ENCODE data around the gene SPPL2A.

SPPL2A gene

DNA sequence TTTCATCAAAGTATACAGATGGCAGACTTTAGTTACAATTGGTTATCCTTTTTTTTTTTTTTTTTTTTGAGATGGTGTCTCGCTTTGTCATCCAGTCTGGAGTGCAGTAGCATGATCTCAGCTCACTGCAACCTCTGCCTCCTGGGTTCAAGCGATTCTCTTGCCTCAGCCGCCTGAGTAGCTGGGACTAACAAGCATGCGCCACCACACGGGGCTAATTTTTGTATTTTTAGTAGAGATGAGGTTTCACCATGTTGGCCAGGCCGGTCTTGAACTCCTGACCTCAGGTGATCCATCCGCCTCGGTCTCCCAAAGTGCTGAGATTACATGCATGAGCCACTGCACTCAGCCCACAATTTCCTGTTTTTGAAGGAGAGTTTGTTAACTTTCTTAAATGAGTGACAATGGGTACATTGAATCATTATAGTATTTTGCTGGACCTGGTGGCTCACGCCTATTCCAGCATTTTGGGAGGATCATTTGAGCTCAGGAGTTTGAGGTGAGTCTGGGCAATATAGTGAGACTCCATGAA lies 70.8 kb downstream of the SPPL2A start:
- in situ Hi-C loops (cut with MboI; ENCODE audit: low sequenced_read_pairs) = loop anchor here (25.0 kb wide), 1 partner anchor 193 kb away; no protein-coding TSS in a partner anchor

DNA sequence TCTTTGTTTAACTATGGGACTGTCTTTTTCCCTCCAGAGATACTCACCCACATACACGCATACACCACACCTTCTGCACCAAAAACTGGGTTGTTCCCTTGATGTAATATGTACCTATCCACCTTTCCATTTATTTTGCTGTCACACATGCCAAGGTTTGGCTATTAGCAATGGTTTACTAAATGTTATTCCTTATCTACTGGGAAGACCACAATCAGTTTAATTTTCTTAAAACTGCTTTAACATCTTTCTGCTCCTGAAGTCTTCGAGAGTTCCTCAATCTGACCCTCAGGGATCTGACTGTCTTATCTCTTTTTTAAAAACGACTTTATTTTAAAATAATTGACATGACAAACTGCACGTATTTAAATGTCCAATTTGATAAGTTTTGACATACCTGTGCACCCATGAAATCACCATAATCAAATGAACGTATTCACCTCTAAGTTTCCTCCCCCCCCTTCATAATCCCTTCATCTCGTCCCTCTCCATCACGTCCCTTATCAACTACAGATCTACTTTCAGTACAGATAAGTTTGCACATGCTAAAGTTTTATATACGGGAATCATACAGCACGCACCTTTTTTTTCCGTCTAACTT lies 78.1 kb downstream of the SPPL2A start:
- in situ Hi-C loops (cut with MboI; ENCODE audit: low sequenced_read_pairs) = loop anchor here (25.0 kb wide), 1 partner anchor 200 kb away; no protein-coding TSS in a partner anchor

- in situ Hi-C loops (cut with MboI; ENCODE audit: low sequenced_read_pairs) = loop anchor here (25.0 kb wide), 1 partner anchor 201 kb away; no protein-coding TSS in a partner anchor
Measured at GRCh38 chr15:50686469-50687301, 78.8 kb downstream of the SPPL2A start, which contains the start of gene TRPM7. TRPM7 (minus strand) TSS chr15:50686797; CDS start chr15:50686533, 264 bp downstream.

DNA sequence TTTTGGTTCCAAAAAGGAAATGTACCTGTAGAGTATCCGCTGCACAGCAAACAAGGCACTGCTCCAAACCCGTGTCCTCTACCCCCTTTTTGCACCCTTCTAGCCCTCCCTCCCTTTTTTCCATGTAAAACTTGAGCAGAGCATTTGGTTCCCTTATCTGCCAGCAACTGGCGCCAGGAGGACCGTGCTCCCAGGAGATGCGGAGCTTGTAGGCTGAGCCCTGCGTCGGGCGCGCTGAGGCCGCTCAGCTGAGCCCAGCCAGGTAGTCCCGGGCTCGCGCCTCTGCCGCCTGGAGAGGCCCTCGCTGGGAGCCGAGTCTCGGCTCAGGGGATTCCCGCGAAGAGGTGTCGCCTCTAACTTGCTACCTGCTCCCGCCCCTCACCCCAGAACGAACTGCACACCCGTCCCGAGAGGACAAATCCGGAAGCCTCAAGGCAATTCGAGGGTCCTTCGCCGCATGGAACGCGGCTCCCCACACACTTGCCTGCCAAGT lies 79.5 kb downstream of the SPPL2A start:
- in situ Hi-C loops (cut with MboI; ENCODE audit: low sequenced_read_pairs) = loop anchor here (25.0 kb wide), 1 partner anchor 201 kb away; no protein-coding TSS in a partner anchor

DNA sequence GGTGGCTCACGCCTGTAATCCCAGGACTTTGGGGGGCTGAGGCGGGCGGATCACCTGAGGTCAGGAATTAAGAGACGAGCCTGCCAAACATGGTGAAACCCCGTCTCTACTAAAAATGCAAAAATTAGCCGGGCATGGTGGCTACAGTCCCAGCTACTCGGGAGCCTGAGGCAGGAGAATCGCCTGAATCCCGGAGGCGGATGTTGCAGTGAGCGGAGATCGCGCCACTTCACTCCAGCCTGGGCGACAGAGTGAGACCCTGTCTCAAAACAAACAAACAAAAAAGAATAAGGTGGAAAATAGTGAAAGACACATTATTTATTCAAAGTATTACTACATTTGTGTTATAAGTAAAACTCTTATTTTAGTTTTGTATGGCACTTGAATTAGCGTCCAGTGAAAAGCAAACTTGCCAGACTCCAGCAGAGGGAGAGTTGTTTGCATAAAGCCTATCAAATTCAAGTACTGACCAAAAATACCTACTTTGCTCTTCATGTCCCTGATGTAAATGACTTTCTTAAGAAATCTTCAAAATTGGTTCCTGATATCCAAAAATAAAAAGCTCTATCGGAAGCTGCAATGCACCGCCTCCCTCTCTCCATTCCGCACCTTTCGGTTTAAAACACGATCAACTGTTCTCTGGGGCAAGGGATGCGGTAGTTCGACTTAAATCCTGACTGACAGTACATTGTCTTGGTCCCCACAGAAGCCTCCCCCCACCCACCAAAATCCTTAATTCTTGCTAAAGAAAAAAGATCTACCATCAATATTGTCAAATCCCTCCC lies 80.1 kb downstream of the SPPL2A start:
- in situ Hi-C loops (cut with MboI; ENCODE audit: low sequenced_read_pairs) = loop anchor here (25.0 kb wide), 1 partner anchor 202 kb away; no protein-coding TSS in a partner anchor

GRCh38 chr15:50681467-50681866 lies 84.0 kb downstream of the SPPL2A start:
- in situ Hi-C loops (cut with MboI; ENCODE audit: low sequenced_read_pairs) = loop anchor here (25.0 kb wide), 1 partner anchor 206 kb away; no protein-coding TSS in a partner anchor

DNA sequence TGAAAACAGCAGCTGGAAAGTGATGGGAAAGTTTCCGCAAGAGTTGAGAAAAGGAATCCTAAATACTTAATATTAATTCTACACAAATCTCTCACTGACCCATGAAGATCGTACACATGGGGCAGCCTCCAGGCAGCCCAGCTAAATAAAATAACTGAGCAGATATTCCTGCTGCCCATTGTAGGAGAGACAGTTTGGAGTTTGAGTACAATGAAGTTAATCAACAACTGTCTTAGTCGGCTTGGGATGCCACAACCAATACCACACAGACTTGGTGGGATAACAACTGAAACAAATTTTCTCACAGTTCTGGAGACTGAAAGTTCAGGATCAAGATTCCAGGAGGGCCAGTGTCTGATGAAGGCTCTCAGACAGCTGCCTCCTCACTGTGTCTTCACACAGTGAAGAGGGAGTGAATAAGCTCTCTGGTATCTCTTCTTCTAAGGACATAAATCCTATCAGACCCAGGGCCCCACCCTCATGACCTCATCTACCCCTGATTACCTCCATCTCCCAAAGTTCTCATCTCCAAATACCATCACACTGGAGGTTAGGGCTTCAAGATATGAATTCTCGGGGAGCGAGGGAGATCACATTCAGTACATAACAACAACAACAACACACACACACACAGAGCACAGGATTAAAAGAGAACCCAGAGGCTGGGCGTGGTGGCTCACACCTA lies 88.6 kb downstream of the SPPL2A start:
- in situ Hi-C loops (cut with MboI; ENCODE audit: low sequenced_read_pairs) = loop anchor here (25.0 kb wide), 1 partner anchor 210 kb away; no protein-coding TSS in a partner anchor

GRCh38 chr15:50675535-50676144 lies 89.9 kb downstream of the SPPL2A start:
- in situ Hi-C loops (cut with MboI; ENCODE audit: low sequenced_read_pairs) = loop anchor here (25.0 kb wide), 1 partner anchor 212 kb away; no protein-coding TSS in a partner anchor

DNA sequence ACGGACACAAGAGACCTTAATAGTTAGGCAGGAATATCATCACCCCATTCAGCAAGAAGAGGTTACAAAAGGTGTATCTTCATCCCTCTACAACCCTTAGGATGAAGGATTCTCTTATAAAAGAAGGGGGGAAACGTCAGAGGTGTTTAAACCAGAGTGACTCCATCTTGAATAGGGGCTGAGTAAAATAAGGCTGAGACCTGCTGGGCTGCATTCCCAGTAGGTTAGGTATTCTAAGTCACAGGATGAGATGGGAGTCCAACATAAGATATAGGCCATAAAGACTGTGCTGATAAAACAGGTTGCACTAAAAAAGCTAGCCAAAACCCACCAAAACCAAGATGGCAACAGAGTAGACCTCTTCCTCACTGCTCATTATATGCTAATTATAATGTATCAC lies 95.4 kb downstream of the SPPL2A start:
- in situ Hi-C loops (cut with MboI; ENCODE audit: low sequenced_read_pairs) = no loop called here

GRCh38 chr15:50669611-50670010 lies 95.9 kb downstream of the SPPL2A start:
- in situ Hi-C loops (cut with MboI; ENCODE audit: low sequenced_read_pairs) = no loop called here

DNA sequence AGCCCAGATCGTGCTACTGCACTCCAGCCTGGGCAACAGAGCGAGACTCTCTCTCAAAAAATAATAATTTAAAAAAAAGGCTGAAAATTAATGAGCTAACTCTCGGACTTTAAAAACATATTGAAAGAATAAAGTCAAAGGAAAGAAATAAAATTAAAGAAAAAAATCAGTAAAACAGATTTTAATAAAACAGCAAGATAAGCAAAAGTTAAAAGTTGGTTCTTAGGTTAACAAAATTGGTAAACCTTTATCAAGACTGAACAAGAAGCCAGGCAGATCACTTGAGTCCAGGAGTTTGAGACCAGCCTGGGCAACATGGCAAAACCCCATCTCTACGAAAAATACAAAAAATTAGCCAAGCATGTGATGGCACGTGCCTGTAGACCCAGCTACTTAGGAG lies 99.6 kb downstream of the SPPL2A start:
- in situ Hi-C loops (cut with MboI; ENCODE audit: low sequenced_read_pairs) = no loop called here

- in situ Hi-C loops (cut with MboI; ENCODE audit: low sequenced_read_pairs) = no loop called here
Measured at GRCh38 chr15:50655555-50655954, 110.0 kb downstream of the SPPL2A start.

DNA sequence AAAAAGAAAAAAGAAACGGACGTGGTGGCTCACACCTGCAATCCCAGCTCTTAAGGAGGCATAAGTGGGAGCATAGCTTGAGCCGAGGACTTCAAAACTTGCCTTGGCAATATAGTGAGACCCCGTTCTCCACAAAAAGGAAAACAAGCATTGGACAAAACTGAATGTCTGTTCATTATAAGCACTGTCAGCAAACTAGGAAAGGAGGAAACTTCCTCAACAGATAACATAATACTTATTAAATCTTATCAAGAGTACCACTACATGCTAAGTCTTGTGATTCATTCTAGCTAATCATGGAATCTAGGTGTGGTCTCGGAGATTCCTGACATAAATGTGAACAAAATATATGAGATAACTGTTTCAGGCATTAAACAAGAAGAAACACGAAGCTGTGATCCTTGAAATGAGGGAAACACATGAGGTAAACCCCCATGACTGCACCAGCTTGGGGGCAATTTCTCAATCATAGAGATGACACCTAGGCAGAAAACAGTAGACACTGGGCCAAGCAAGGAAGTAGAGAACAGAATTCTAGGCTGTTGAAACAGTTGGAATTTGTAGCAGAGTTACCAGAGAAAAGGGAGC lies 112.3 kb downstream of the SPPL2A start:
- in situ Hi-C loops (cut with MboI; ENCODE audit: low sequenced_read_pairs) = no loop called here

DNA sequence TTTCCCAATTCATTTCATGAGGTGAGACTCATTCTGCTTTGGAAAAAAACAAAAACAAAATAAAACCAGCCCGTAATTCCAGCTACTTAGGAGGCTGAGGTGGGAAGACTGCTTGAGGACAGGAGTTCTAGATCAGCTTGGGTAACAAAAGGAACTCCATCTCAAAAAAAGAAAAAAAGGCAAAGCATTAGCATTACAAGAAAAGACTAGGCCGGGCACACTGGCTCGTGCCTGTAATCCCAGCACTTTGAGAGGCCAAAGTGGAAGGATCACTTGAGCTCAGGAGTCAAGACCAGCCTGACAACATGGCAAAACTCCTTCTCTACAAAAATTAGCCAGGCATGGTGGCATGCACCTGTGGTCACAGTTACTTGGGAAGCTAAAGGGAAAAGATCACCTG lies 112.8 kb downstream of the SPPL2A start:
- in situ Hi-C loops (cut with MboI; ENCODE audit: low sequenced_read_pairs) = no loop called here
